GM23338 (cell line): ENCODE data around the gene CTXN1. TPM values are rescaled to one million over a fixed set of nuclear protein-coding genes. Genes with fewer than 3 reads are reported as not detected.

Experiments
- ATAC-seq: fragments of 200-7000 bp; cut with Tn5 transposase; 3 replicates; pipeline ENCODE4 v1.9.1; 2020
- DNase-seq: peaks from one replicate; pipeline ENCODE4 v3.0.0-alpha.2; 2015; ENCODE audit warnings: low spot score
- H2AFZ ChIP-seq: fragments of 200-600 bp; sonication (generic); 2 replicates; pipeline ENCODE4 v1.8.0; 2016; ENCODE audit warnings: antibody characterized with exemption, mild to moderate bottlenecking, moderate library complexity
- H3F3A ChIP-seq: fragments of 200-600 bp; sonication (generic); replicated peaks from 2 replicates; pipeline ENCODE4 v1.8.0; 2017; ENCODE audit warnings: antibody characterized with exemption, mixed run types, low read depth
- H3K27ac ChIP-seq: fragments of 200-600 bp; sonication (generic); 2 replicates; pipeline ENCODE4 v1.6.1; 2016; ENCODE audit warnings: low read depth
- H3K27me3 ChIP-seq: fragments of 200-600 bp; sonication (generic); 2 replicates; pipeline ENCODE4 v1.8.0; 2016; ENCODE audit warnings: mild to moderate bottlenecking, mixed run types, moderate library complexity; ENCODE audit not compliant: insufficient read depth
- H3K36me3 ChIP-seq: fragments of 200-600 bp; sonication (generic); 2 replicates; pipeline ENCODE4 v1.8.0; 2016; ENCODE audit warnings: mild to moderate bottlenecking; ENCODE audit not compliant: insufficient read depth
- H3K4me1 ChIP-seq: fragments of 200-600 bp; sonication (generic); 2 replicates; pipeline ENCODE4 v1.8.0; 2016; ENCODE audit warnings: mild to moderate bottlenecking, moderate library complexity; ENCODE audit not compliant: insufficient read depth
- H3K4me2 ChIP-seq: fragments of 200-600 bp; sonication (generic); 2 replicates; pipeline ENCODE4 v1.7.1; 2017; ENCODE audit warnings: mixed run types
- H3K4me3 ChIP-seq: fragments of 200-600 bp; sonication (generic); 2 replicates; pipeline ENCODE4 v1.6.1; 2016; ENCODE audit warnings: mixed run types
- H3K79me2 ChIP-seq: fragments of 200-600 bp; sonication (generic); replicated peaks from 2 replicates; pipeline ENCODE4 v1.8.0; 2017; ENCODE audit warnings: mild to moderate bottlenecking; ENCODE audit not compliant: insufficient read depth
- H3K9me2 ChIP-seq: fragments of 200-600 bp; sonication (generic); 2 replicates; pipeline ENCODE4 v1.8.0; 2017; ENCODE audit not compliant: insufficient read depth
- H4K20me1 ChIP-seq: fragments of 200-600 bp; sonication (generic); replicated peaks from 2 replicates; pipeline ENCODE4 v1.8.0; 2017; ENCODE audit warnings: mild to moderate bottlenecking; ENCODE audit not compliant: insufficient read depth
- H3K27ac Mint-ChIP-seq: 2 replicates; pipeline ENCODE4 v1.8.0; 2020; ENCODE audit warnings: inconsistent platforms, mild to moderate bottlenecking, moderate library complexity, mixed read lengths
- H3K27me3 Mint-ChIP-seq: 3 replicates; pipeline ENCODE4 v1.8.0; 2022; ENCODE audit warnings: low read depth, mild to moderate bottlenecking, moderate library complexity, mixed read lengths, inconsistent platforms; ENCODE audit not compliant: insufficient read depth, poor library complexity
- H3K36me3 Mint-ChIP-seq: 3 replicates; pipeline ENCODE4 v1.8.0; 2021; ENCODE audit warnings: low read depth, mild to moderate bottlenecking, inconsistent platforms, moderate library complexity, mixed read lengths
- H3K4me1 Mint-ChIP-seq: 3 replicates; pipeline ENCODE4 v1.8.0; 2020; ENCODE audit warnings: mild to moderate bottlenecking, inconsistent platforms, mixed read lengths
- H3K4me3 Mint-ChIP-seq: 3 replicates; pipeline ENCODE4 v1.8.0; 2021; ENCODE audit warnings: moderate library complexity, mild to moderate bottlenecking, inconsistent platforms, mixed read lengths
- H3K9me3 Mint-ChIP-seq: 3 replicates; pipeline ENCODE4 v1.8.0; 2020; ENCODE audit warnings: moderate library complexity, mild to moderate bottlenecking, inconsistent platforms, mixed read lengths
- EZH2 ChIP-seq: fragments of 200-600 bp; sonication (generic); IDR thresholded peaks from one replicate; pipeline ENCODE4 v1.8.0; 2017; ENCODE audit warnings: antibody characterized with exemption, mild to moderate bottlenecking, low read depth; ENCODE audit not compliant: unreplicated experiment
- EZH2phosphoT487 ChIP-seq: fragments of 200-600 bp; sonication (generic); IDR thresholded peaks from one replicate; pipeline ENCODE4 v1.8.1; 2018; ENCODE audit warnings: antibody characterized with exemption; ENCODE audit not compliant: unreplicated experiment
- JUNB ChIP-seq: IDR thresholded peaks from one replicate; pipeline ENCODE4 v1.6.1; 2016; ENCODE audit warnings: antibody characterized with exemption; ENCODE audit not compliant: unreplicated experiment
- NANOG ChIP-seq: IDR thresholded peaks from 2 replicates; pipeline ENCODE4 v1.6.1; 2016; ENCODE audit warnings: antibody characterized with exemption, borderline replicate concordance
- ZNF331 ChIP-seq: fragments of 250-450 bp; sonication (Bioruptor Pico); IDR thresholded peaks from 2 replicates; pipeline ENCODE4 v1.5.0; 2020; ENCODE audit warnings: low read depth, mild to moderate bottlenecking, moderate library complexity
- polyA plus RNA-seq: library from polyadenylated mRNA; unstranded; fragments of >200 nt; fragmentation: Nextera tagmentation; extraction: Ambion mirVana; gene quantifications from 2 replicates; pipeline ENCODE4 v1.2.1, GENCODE V29; 2016
- total RNA-seq: library from RNA; depleted of rRNA; stranded (reverse); fragments of >200 nt; shearing (Covaris generic); gene quantifications from 2 replicates; pipeline ENCODE4 v1.2.3, GENCODE V29; 2014
- TF ChIP-seq, protein P1 (sequence below): IDR thresholded peaks from 2 replicates; pipeline ENCODE4 v1.6.1; 2016; ENCODE audit warnings: antibody characterized with exemption

CTXN1 gene
- total and polyA plus RNA-seq, 2 experiments from 2014 or later: 22.5 to 52.4 TPM

DNA sequence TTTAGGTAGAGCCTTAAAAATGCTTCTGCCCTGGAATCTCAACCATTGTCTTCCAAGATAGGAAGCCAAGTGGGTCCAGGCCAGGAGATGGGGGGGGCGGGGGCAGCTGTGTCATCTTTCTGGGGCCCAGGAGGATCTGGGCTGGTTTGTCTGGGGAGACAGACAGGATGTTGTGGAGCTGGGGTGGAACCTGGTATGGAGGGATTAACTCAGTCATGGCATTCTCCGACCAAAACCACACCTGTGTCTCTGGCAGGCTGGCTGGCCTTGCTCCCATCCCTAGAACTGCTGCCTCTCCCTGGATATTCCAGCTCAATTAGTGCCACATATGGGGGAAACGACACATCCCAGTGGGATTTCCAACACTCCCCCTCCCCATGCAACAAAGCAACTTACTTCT is 25.0 kb downstream of the CTXN1 start:
- H2AFZ ChIP-seq: no peak overlapping the region
- no peaks in the 10 kb centered on the region; the same call in 1 of the 2 replicates for H3K36me3 ChIP-seq
- H3K4me3 ChIP-seq: no peak overlapping the region
- H3K9me3 Mint-ChIP-seq: peaks cover 6% of the 10 kb centered on the region; the same call in 1 of the 3 replicates
- no peak overlapping the region for H3K27ac Mint-ChIP-seq
- H3K4me1 Mint-ChIP-seq: peaks cover 19% of the 10 kb centered on the region
- TF ChIP-seq ZNF331 (CRISPR knock-in tag) (no peak), EZH2 (no peak), EZH2phosphoT487 (no peak)
- no peaks in the 10 kb centered on the region; the same call in 1 of the 2 replicates for H4K20me1 ChIP-seq
- no peaks in the 10 kb centered on the region for H3K9me2 ChIP-seq
- peaks cover 24% of the 10 kb centered on the region for H3K27me3 Mint-ChIP-seq
- H3K36me3 Mint-ChIP-seq: peaks cover 17% of the 10 kb centered on the region; the same call in 2 of the 3 replicates
- H3F3A ChIP-seq: peaks cover 8% of the 10 kb centered on the region; the same call in 1 of the 2 replicates
- no peak for ATAC-seq
- DNase-seq: no peak
- H3K4me2 ChIP-seq: no peak overlapping the region
- no peak overlapping the region for H3K4me3 Mint-ChIP-seq
- peaks cover 16% of the 10 kb centered on the region for H3K79me2 ChIP-seq
- no peak overlapping the region for H3K27ac ChIP-seq
- no peaks in the 10 kb centered on the region for H3K27me3 ChIP-seq
- peaks cover 11% of the 10 kb centered on the region for H3K4me1 ChIP-seq

GRCh38 chr19:7900401-7900870 is 25.5 kb downstream of the CTXN1 start:
- ATAC-seq (no peak), DNase-seq (no peak)
- no peaks in the 10 kb centered on the region for H3K9me2 ChIP-seq
- Mint-ChIP-seq H3K4me3 (no peak overlapping the region), H3K4me1 (peaks cover 15% of the 10 kb centered on the region), H3K27ac (no peak overlapping the region), H3K36me3 (peaks cover 17% of the 10 kb centered on the region; the same call in 2 of the 3 replicates), H3K9me3 (peaks cover 6% of the 10 kb centered on the region; the same call in 1 of the 3 replicates), H3K27me3 (peaks cover 24% of the 10 kb centered on the region)
- H3K36me3 ChIP-seq: no peaks in the 10 kb centered on the region
- no peaks in the 10 kb centered on the region; the same call in 1 of the 2 replicates for H4K20me1 ChIP-seq
- H3K79me2 ChIP-seq: peaks cover 11% of the 10 kb centered on the region
- no peak overlapping the region for H3K4me2 ChIP-seq
- no peak overlapping the region for H3K27ac ChIP-seq
- peaks cover 8% of the 10 kb centered on the region; the same call in 1 of the 2 replicates for H3F3A ChIP-seq
- no peak overlapping the region for H3K4me3 ChIP-seq
- peaks cover 11% of the 10 kb centered on the region for H3K4me1 ChIP-seq
- H3K27me3 ChIP-seq: no peaks in the 10 kb centered on the region
- TF ChIP-seq, protein P1, sequence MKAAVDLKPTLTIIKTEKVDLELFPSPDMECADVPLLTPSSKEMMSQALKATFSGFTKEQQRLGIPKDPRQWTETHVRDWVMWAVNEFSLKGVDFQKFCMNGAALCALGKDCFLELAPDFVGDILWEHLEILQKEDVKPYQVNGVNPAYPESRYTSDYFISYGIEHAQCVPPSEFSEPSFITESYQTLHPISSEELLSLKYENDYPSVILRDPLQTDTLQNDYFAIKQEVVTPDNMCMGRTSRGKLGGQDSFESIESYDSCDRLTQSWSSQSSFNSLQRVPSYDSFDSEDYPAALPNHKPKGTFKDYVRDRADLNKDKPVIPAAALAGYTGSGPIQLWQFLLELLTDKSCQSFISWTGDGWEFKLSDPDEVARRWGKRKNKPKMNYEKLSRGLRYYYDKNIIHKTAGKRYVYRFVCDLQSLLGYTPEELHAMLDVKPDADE: no peak
- TF ChIP-seq JUNB (no peak), EZH2 (no peak), ZNF331 (CRISPR knock-in tag) (no peak), NANOG (no peak)
- no peak overlapping the region for H2AFZ ChIP-seq

- Histone ChIP-seq H3K79me2 (peaks cover 5% of the 10 kb centered on the region), H3K27ac (no peak overlapping the region), H2AFZ (no peak overlapping the region), H3K4me1 (peaks cover 9% of the 10 kb centered on the region), H3K9me2 (no peaks in the 10 kb centered on the region), H4K20me1 (no peaks in the 10 kb centered on the region; the same call in 1 of the 2 replicates), H3K27me3 (no peaks in the 10 kb centered on the region), H3K36me3 (no peaks in the 10 kb centered on the region), H3F3A (peaks cover 6% of the 10 kb centered on the region; the same call in 1 of the 2 replicates), H3K4me3 (no peak overlapping the region), H3K4me2 (no peak overlapping the region)
- Mint-ChIP-seq H3K9me3 (peaks cover 6% of the 10 kb centered on the region; the same call in 1 of the 3 replicates), H3K27ac (no peak overlapping the region), H3K36me3 (peaks cover 14% of the 10 kb centered on the region; the same call in 2 of the 3 replicates), H3K4me1 (peaks cover 12% of the 10 kb centered on the region), H3K4me3 (no peak overlapping the region), H3K27me3 (peaks cover 23% of the 10 kb centered on the region)
- DNase-seq: no peak
- no peak for ATAC-seq
- no peak for TF ChIP-seq EZH2
Observed at GRCh38 chr19:7899751-7900378, 26.1 kb downstream of the CTXN1 start.
